PC-3 (cell line): ENCODE measurements around the gene SLC16A12. TPM values are rescaled to one million over a fixed set of nuclear protein-coding genes. Genes with fewer than 3 reads are reported as not detected.
"Not testable (repeated sequence)": the region's sequence is repeated elsewhere in the genome, so short reads cannot be mapped to it uniquely, and the experiment has no call there.

Source experiments
- ATAC-seq: fragments of 200-7000 bp; cut with Tn5 transposase; 2 replicates; pipeline ENCODE4 v1.9.1; 2020; ENCODE audit warnings: mild to moderate bottlenecking, moderate library complexity
- BruUV-seq: library from RNA; stranded (reverse); fragments of 400-500 nt; replicated peaks from 2 replicates; lab custom pipeline; 2021; lab: Mats Ljungman, UMichigan
- CTCF ChIA-PET: fragments of 300-600 bp; sonication (Branson Sonifier 250); formaldehyde crosslinking; loops from one replicate; lab custom pipeline; 2022; ENCODE audit warnings: antibody characterized with exemption; lab: Charles Lee
- POLR2A ChIA-PET: fragments of 300-600 bp; sonication (Branson Sonifier 250); formaldehyde crosslinking; loops from one replicate; lab custom pipeline; 2022; ENCODE audit warnings: antibody characterized with exemption; ENCODE audit not compliant: unreplicated experiment; lab: Charles Lee
- DNase-seq: peaks from one replicate; pipeline ENCODE4 v3.0.0-alpha.2; 2015
- H2AFZ ChIP-seq: fragments of 300-600 bp; sonication (generic); 2 replicates; pipeline ENCODE4 v1.6.0; 2016; ENCODE audit warnings: antibody characterized with exemption, low read length
- H3F3A ChIP-seq: fragments of 300-600 bp; sonication (generic); one replicate; pipeline ENCODE4 v1.6.0; 2017; ENCODE audit warnings: antibody characterized with exemption, low read length, control low read depth, mild to moderate bottlenecking; ENCODE audit not compliant: unreplicated experiment
- H3K27ac ChIP-seq: fragments of 300-600 bp; sonication (generic); 2 replicates; pipeline ENCODE4 v1.5.1; 2016; ENCODE audit warnings: mild to moderate bottlenecking, low read length
- H3K27me3 ChIP-seq: fragments of 300-600 bp; sonication (generic); 2 replicates; pipeline ENCODE4 v1.6.1; 2016; ENCODE audit warnings: low read length, mixed read lengths
- H3K36me3 ChIP-seq: fragments of 300-600 bp; sonication (generic); 2 replicates; pipeline ENCODE4 v1.6.1; 2016; ENCODE audit warnings: low read depth, mixed run types, low read length, mixed read lengths
- H3K4me1 ChIP-seq: fragments of 300-600 bp; sonication (generic); 2 replicates; pipeline ENCODE4 v1.5.1; 2016; ENCODE audit warnings: low read length; ENCODE audit not compliant: insufficient read depth
- H3K4me2 ChIP-seq: fragments of 300-600 bp; sonication (generic); 2 replicates; pipeline ENCODE4 v1.6.0; 2016; ENCODE audit warnings: low read length
- H3K4me3 ChIP-seq: fragments of 300-600 bp; sonication (generic); 2 replicates; pipeline ENCODE4 v1.5.1; 2016; ENCODE audit warnings: mild to moderate bottlenecking, low read length, mixed read lengths
- H3K79me2 ChIP-seq: fragments of 300-600 bp; sonication (generic); 2 replicates; pipeline ENCODE4 v1.6.1; 2017; ENCODE audit warnings: low read length, mixed read lengths
- H3K9ac ChIP-seq: fragments of 300-600 bp; sonication (generic); 2 replicates; pipeline ENCODE4 v1.6.0; 2016; ENCODE audit warnings: mild to moderate bottlenecking, low read length
- H3K9me2 ChIP-seq: fragments of 300-600 bp; sonication (generic); replicated peaks from 2 replicates; pipeline ENCODE4 v1.6.1; 2016; ENCODE audit warnings: mixed run types, low read length, mixed read lengths
- H3K9me3 ChIP-seq: fragments of 300-600 bp; sonication (generic); 2 replicates; pipeline ENCODE4 v1.6.1; 2016; ENCODE audit warnings: low read length, mixed read lengths
- H4K20me1 ChIP-seq: fragments of 300-600 bp; sonication (generic); 2 replicates; pipeline ENCODE4 v1.6.1; 2016; ENCODE audit warnings: low read length, mixed read lengths
- intact Hi-C: fragments of 100-400 bp; cut with micrococcal nuclease; formaldehyde crosslinking; loops from 2 replicates; pipeline ENCODE4 v1.9.0; 2023
- total RNA-seq: library from RNA; depleted of rRNA; stranded (reverse); fragments of >200 nt; gene quantifications from 2 replicates; pipeline ENCODE4 v1.2.3, GENCODE V29; 2014

SLC16A12 gene
- total RNA-seq, 1 experiment from 2014 or later: not detected

- H3K9me3 ChIP-seq, H3K4me3 ChIP-seq, H4K20me1 ChIP-seq, BruUV-seq, H3F3A ChIP-seq, CTCF ChIA-PET, intact Hi-C loops, H3K36me3 ChIP-seq, DNase-seq, ATAC-seq, H3K27me3 ChIP-seq, POLR2A ChIA-PET, H3K9ac ChIP-seq, H3K4me1 ChIP-seq, H3K27ac ChIP-seq, H2AFZ ChIP-seq, H3K4me2 ChIP-seq, H3K9me2 ChIP-seq: not testable (repeated sequence)
- peaks cover 25% of the 10 kb centered on the region for H3K79me2 ChIP-seq
Measured at GRCh38 chr10:89410551-89410950, 124.8 kb downstream of the SLC16A12 start.

GRCh38 chr10:89409282-89409681 lies 126.1 kb downstream of the SLC16A12 start:
- POLR2A ChIA-PET, CTCF ChIA-PET: not testable (repeated sequence)

DNA sequence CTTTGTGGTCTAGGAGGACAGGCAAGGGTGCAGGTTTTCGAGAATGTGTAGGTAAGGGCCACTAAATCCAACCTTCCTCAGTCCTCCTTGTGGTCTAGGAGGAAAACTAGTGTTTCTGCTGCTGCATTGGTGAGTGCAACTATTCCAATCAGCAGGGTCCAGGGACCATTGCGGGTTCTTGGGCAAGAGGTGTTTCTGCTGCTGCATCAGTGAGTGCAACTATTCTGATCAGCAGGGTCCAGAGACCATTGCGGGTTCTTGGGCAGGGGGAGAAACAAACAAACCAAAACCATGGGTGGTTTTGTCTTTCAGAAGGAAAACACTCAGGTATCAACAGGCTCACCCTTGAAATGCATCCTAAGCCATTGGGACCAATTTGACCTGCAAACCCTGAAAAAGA lies 127.6 kb downstream of the SLC16A12 start:
- H3K4me2 ChIP-seq, H4K20me1 ChIP-seq, BruUV-seq, H3K79me2 ChIP-seq, H3K36me3 ChIP-seq, H3F3A ChIP-seq, CTCF ChIA-PET, ATAC-seq, H3K4me1 ChIP-seq, intact Hi-C loops, H2AFZ ChIP-seq, H3K27me3 ChIP-seq, H3K9me3 ChIP-seq, H3K4me3 ChIP-seq, H3K9ac ChIP-seq, DNase-seq, H3K9me2 ChIP-seq, H3K27ac ChIP-seq: not testable (repeated sequence)
- POLR2A ChIA-PET: interaction anchor here (0.6 kb wide), 1 partner anchor 59 kb away, joined by 4 read pairs; no protein-coding TSS in a partner anchor

More at GRCh38 chr10:89409282-89409681, 126.1 kb downstream of the SLC16A12 start:
- H3K9ac ChIP-seq, H2AFZ ChIP-seq, H3K4me3 ChIP-seq, H3K9me3 ChIP-seq, intact Hi-C loops, H3K4me1 ChIP-seq, H3K4me2 ChIP-seq, H3K9me2 ChIP-seq, H4K20me1 ChIP-seq, H3K27ac ChIP-seq, BruUV-seq, H3K36me3 ChIP-seq, DNase-seq, ATAC-seq, H3K27me3 ChIP-seq, H3F3A ChIP-seq: not testable (repeated sequence)
- H3K79me2 ChIP-seq: peaks cover 12% of the 10 kb centered on the region

DNA sequence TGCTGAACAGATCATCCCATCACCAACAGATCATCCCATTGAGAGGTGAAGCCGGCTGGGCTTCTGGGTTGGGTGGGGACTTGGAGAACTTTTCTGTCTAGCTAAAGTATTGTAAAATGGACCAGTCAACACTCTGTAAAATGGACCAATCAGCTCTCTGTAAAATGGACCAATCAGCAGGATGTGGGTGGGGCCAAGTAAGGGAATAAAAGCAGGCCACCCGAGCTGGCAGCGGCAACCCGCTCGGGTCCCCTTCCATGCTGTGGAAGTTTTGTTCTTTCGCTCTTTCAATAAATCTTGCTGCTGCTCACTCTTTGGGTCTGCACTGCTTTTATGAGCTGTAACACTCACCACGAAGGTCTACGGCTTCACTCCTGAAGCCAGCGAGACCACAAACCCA lies 129.2 kb downstream of the SLC16A12 start:
- H3K36me3 ChIP-seq, H3K4me2 ChIP-seq, H2AFZ ChIP-seq, H3F3A ChIP-seq, CTCF ChIA-PET, H3K27ac ChIP-seq, H3K4me1 ChIP-seq, H3K9ac ChIP-seq, H4K20me1 ChIP-seq, DNase-seq, ATAC-seq, POLR2A ChIA-PET, H3K79me2 ChIP-seq, H3K9me3 ChIP-seq, BruUV-seq, H3K4me3 ChIP-seq, H3K27me3 ChIP-seq, intact Hi-C loops, H3K9me2 ChIP-seq: not testable (repeated sequence)
